HG03135 (cell line): Measurements from ENCODE around the gene HABP4.

Experiments used
- ATAC-seq: cut with Tn5 transposase; IDR thresholded peaks from one replicate; pipeline ENCODE4 v1.9.1; 2021; ENCODE audit warnings: mild to moderate bottlenecking, moderate library complexity; ENCODE audit not compliant: unreplicated experiment

The HABP4 gene, protein sequence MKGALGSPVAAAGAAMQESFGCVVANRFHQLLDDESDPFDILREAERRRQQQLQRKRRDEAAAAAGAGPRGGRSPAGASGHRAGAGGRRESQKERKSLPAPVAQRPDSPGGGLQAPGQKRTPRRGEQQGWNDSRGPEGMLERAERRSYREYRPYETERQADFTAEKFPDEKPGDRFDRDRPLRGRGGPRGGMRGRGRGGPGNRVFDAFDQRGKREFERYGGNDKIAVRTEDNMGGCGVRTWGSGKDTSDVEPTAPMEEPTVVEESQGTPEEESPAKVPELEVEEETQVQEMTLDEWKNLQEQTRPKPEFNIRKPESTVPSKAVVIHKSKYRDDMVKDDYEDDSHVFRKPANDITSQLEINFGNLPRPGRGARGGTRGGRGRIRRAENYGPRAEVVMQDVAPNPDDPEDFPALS

DNA sequence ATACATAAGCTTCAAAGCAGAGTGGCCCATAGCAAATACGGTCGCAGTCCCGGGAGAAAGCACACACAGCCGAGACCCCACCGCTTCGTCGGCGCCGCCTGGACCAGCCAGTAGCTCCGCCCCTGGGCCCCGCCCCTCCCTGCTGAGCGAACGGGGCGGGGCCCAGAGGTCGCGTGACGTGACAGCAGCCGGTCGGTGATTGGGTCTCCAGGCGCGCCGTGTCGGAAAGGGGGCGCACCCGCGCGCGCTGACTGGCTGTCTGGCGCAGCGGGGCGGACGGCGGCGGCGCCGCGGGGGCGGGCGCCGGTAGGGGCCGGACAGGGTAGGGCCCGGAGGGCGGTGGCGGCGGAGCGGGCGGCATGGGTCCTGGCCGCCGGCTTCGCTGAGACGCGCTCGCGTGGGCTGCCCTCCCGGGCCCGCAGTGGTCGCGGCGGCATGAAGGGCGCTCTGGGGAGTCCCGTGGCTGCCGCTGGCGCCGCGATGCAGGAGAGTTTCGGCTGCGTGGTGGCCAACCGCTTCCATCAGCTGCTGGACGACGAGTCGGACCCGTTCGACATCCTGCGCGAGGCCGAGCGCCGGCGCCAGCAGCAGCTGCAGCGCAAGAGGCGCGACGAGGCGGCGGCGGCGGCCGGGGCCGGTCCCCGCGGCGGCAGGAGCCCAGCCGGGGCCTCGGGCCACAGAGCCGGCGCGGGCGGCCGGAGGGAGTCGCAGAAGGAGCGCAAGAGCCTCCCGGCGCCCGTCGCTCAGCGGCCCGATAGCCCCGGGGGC, at the start of gene HABP4:
TSS of gene HABP4 (plus strand) at position 325 of the 768 bp plus-strand sequence. CDS start at position 436, 111 bp downstream.
- peak; percentile 95 for ATAC-seq

DNA sequence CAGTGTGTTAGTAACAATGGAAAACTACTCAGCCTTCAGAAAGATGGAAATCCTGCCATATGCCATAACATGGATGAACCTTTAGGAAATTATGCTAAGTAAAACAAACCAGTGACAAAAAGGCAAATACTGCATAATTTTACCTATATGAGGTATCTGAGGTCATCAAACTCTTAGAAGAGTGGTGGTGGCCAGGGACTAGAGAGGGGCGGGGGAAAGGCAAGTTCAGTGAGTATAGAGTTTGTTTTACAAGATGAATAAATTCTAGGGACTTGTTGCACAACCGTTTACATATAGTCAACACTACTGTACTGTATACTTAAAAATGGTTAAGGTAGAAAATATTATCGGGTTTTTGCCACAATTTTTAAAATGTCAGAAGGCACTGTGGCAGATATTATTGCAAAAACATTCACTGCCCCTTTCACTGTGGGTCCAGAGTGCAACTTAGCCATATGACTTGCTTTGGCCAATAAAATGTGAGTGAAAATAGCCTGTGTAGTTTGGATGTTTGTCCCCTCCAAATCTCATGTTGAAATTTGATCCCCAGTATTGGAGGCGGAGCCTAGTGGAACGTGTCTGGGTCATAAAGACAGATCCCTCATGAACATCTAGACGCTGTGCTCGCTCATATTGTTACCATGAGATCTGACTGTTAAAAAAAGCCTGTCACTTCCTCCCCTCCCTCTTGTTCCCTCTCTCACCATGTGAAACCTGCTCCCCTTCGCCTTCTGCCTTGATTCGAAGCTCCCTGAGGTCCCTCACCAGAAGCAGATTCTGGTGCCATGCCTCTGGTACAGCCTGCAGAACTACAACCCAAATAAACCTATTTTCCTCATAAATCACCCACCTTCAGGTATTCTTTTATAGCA, 41.3 kb upstream of the HABP4 start:
- no peak for ATAC-seq

DNA sequence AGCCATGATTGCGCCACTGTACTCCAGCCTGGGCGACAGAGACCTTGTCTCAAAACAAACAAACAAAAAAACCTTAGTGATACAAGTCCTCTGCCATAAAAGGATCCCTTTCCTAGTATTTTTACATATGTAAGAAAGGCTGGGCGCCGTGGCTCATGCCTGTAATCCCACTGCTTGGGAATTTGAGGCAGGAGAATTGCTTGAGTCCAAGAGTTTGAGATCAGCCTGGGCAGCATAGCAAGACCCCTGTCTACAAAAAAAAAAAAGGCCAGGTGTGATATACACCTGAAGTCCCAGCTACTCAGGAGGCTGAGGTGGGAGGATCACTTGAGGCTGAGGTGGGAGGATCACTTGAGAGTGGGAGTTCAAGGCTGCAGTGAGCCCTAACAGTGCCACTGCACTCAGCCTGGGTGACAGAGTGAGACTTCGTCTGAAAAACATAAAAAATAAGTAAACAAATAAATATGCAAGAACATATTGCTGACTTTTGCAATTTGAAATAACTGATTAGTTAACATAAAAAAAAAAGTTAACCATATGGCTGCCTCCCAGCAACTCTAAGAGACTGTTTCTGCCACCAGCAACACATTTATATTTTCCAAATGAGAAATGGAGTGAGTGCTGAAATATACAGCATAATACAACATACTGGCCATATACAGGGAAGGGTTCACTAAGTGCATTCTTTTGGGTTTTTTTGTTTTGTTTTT, 38.7 kb upstream of the HABP4 start:
- no peak for ATAC-seq

DNA sequence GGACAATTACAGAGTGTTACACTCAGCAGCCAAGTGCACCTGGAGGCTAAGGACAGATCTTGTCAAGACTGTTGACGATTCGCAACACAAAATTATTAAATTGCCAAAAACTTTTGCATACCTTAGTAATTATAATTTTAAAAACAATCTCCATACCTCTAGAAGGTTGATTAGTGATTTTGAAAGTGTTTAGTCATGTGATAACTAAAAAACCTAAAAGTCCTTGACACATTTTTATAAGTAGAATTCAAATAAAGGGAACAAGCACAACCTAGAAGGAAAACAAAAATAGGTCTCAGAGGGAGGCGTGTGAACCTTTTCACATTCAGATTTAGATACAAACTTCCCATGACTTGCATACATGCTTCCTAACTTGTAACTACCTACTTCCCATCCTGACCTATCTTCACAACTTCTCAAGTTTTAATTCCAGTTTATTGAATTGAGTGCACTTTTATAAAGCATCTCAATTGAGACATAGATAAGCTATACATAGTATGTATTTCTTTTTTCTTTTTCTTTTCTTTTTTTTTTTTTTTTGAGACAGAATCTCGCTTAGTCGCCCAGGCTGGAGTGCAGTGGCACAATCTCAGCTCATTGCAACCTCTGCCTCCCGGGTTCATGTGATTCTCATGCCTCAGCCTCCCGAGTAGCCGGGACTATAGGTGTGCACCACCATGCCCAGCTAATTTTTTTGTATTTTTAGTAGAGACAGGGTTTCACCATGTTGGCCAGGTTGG, 37.6 kb upstream of the HABP4 start:
- no peak for ATAC-seq

DNA sequence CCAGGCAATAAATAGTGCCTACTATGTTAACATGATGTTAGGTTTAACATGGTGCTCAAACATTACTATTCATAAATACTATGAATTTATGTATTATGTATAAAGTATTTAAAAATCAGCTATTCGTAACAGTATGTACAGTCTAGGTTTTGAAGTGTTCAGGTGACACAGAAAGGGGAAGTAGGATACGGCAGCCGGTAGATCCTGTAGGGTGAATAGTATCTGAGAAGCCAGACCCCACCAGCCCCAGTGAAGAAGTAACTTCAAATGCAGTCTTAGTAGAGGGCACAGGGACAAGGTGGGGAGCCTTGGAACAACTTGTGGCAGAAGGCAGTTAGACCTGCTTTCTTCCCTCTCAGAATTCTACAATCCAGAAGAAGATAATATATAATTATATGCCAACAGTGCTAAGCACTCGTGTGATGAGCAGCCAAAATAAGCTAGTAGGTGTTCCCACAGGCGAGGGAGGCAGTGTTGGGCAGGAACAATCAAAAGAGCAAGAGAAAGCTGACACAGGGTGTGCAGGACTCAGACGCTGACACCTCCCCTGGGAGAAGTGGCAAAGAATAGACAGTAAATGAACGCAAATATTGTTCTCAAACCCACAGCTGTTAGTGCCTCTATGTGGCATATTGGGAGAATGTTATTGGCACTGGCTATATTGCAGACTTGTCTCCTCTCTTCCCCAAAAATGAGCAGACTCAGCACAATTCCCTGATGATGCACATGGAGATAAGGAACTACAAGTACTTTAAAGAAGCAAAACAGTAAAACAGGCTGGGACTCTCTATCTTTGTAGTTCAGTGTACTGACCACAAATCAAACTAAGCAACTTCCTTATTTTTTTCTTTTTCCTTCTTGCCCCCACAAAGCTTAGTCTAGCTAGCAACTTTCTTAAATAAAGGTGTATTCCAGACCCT, 36.4 kb upstream of the HABP4 start:
- peak; percentile 30 for ATAC-seq

DNA sequence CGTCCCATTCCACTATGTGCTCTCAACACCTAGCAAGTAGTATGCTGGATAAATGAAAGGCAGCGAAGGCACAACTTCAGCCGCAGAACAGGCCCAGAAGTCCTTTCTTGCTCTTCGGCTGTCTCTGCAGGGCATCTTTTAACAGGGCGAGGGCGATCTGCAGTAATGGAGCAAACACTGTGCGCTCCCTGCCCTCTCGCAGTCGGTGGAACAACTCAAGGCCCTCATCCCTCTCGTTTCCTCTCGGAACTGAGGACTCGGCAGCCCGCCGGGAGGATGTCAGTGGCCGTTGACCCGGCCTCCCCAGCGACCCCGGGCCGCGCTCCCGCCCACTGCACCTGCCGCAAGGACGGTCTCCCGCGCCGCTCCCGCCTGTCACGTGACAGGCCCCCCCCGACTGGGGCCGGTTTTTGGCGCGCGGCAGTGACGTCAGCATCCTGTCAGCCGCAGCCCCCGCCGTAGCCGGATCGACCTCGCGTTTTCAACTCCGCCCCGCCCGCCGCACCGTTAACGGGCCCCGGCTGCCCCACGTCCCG, 32.9 kb upstream of the HABP4 start:
- peak; percentile 31 for ATAC-seq

DNA sequence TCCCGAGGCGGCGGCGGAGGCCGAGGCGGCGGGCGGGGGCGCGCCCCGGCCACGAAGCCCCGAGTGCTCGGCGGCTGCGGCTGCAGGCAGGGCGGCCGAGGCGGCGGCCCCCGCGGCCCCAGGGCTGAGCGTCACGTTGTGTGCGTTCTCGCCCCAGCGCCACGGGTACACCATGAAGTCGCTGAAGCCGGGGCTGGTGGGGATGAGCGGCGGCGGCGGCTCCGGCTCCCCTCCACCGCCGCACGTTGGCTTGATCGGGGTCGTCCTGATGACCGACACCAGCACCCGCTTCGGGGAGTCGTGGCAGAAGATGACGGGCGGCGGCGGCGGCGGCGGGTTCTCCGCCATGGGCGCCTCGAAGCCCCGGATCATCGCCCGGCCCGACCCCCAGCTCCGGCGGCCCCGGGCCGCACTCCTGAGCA, 32.3 kb upstream of the HABP4 start:
- peak; percentile 0 for ATAC-seq

DNA sequence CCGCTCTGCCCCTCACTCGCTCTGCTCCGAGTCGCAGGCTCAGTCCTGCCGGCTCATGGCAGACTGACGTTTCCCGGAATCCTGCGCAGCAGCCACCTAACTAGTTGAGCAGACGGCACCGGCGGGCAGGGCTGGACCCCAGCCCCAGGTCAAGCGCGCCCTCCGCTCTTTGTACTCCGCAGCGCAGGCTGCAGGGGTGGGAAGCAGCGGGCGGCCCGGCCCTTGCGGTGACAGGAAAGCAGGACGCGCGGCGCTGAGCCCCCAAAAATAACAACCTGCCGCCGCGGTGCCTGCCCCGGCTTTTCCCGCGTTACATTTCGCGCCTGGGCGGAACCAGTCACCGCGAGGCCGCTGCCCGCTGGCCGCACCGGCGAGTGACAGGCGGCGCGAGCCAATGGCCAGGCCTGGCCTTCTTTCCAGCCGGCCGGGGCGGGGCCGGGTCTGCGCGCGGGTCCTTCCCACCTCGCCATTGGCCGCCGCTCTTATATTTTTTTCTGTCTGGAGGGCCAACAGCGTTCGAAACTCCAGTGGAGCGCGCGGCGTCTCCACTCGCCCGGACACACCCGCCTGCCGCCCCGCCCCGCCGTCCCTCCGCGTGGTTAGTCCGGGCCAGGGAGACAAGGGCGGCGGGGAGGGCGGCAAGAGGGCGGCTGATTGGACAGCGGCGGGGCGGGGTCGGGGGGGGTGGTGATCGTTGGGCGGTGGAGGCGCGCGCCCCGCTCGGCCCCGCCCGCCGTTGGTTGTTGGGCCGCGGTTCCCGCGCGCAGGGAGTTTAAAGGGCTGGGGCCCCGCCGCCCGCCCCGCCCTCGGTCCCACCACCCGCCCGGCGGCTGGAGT, 31.7 kb upstream of the HABP4 start, which contains the start of gene ZNF367:
TSS of gene ZNF367 (minus strand) at position 288 of the 837 bp plus-strand sequence. CDS start 338 bp downstream, outside the sequence.
- ATAC-seq = peak; percentile 58

DNA sequence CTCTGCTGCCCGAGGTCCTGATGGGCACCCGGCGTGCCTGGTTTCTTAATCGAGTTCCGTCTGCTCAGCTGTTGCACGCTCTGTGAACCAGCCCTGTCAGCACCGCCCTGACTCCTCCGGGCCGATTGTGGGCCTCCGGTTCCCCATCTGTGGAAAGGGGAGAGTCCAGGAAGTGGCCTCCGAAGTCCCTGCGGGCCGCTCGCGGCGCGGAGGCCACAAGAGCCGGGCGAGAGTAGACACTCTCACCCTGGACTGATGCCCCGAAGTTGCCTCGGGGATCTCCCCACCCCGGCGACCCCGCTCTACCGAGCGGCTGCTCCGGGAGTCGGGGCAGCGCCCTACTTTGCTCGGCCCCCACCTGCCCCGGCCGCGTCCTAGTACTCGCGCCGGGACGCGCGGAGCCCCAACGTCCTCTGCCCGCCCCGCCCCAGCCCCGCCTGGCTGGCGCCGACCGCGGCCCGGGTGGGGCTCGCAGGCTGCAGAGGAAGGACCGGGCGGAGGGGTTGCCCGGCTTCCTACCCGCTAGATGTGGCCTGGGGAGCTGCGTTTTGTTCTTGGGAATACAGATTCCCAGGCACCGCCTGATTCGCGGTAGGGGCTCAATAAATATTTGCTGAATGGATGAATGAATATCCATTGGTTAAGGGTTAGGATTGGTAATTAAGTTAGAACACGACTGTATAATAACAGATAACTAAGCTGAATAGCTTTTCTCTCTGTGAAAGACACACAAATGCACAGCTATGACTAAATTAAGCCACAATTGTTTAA, 30.9 kb upstream of the HABP4 start:
- peak; percentile 35 for ATAC-seq

DNA sequence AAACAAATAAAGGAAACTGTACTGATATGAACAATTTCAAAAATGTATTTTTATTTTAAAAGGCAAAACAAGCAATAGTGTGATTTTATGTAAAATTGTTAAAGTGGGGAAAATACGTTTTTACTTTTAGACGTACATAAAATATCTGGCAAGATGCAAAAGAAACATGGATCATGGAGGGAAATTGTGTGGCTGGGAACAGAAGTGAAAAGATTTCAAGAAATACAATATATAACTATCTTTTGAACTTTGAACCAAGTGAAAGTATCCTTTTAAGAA, 30.3 kb upstream of the HABP4 start:
- ATAC-seq = no peak

DNA sequence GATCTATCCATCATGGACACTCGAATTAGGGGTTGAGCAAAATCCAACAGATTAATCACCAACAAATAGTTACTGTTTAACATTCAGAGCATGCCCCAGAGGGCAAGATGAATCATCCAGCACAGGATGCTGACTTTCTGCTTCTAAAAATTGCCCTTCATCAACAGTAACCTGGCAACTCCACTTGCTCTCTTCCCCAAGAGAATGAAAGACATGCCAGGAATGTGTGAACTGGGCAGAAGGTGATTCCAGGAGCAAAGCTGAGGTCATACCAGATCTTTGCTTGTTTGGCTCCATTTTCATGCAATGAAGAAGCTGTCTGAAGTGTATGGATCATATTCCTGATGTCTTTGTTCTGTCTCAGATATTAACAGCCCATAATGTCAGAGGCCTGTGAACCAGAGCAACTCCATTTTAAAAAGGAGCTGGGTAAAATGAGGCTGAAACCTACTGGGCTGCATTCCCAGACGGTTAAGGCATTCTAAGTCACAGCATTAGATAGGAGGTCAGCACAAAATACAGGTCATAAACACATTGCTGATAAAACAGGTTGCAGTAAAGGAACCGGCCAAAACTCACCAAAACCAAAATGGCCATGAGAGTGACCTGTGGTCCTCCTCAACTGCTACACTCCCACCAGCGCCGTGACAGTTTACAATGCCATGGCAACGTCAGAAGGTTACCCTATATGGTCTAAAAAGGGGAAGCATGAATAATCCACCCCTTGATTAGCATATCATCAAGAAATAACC, 29.3 kb upstream of the HABP4 start:
- ATAC-seq = no peak

DNA sequence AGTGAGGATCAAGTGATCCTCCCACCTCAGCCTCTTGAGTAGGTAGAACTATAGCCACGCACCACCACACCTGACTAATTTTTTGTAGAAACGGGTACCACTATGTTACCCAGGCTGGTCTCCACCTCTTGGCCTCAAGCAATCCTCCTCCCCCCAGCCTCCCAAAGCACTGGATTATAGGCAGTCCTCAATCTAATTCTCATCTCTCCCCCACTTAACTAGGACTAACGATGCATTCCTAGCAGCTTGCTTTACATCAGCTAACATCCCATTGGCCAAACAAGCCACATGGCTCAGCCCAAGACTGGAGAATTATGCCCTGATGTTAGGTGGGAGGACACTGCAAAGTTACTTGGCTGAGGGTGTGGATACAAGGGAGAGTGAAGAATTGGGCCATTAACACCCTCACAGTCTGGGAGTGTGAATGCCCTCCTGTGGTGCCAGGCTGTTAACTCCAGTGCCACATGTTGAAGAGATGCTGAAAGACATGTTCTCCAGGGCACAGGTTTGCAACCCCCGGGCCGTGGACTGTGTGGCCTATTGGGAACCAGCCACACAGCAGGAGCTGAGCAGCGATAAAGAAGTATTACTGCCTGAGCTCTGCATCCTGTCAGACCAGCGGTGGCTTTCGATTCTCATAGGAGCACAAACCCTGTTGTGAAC, 26.5 kb upstream of the HABP4 start:
- ATAC-seq = no peak

DNA sequence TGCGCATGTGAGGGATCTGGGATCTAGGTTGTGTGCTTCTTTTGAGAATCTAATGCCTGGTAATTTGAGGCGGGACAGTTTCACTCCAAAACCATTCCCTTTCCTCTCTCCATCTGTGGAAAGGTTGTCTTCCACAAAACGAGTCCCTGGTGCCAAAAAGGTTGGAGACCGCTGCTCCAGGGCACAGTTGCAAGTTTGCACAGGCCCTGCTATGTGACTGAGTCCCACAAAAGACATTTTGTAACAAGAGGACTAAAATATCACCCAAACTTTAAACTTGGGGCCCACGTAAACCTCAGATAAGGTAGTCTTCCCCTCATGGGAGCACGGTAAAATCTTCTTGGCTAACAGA, 26.0 kb upstream of the HABP4 start:
- no peak for ATAC-seq

DNA sequence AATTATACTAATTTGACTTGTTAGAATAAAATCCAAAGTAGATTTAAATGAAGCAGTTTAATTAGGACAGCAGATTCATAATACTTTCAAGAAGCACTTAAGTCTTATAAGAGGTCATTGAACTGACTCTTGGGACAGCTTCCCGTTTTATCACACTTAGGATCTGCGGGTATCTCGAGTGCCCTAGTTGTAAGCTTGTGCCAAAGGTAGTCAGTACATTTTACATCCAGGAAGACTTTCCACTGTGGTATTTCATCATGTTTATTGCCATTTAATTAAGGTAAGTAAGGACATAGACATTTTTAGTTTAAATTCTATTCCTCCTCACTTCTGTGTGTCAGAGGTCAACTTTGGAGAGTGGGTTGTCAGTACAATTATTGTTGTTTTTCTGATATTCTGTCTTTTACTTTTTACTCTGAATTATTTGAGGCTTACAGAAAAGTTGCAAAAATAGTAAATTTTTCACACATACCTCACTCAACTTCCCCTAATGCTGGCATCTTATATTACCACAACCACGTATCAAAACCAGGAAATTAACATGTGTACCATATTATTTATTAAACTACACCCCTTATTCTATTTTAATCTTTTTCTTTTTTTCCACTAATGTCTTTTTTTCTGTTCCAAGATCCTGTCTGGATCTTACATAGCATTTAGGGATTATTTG, 24.3 kb upstream of the HABP4 start:
- ATAC-seq = no peak

DNA sequence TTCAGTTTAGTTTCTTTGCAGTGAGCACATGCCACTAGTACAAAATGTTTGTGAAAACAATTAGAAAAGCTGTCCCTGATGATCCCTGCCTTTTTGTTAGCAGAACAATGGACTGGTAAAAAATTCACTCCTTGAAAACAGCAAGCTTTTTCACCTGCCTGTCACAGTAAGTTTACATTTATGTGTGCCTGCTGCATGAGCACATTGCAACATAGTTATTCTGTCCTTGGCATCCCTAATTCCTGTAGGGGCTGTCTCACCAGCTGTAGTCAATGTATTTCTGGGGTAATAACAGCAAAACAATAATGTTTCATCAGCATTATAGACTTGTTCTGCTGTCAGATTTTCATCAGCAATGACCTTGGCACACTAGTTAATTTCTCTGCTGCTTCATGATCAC, 20.2 kb upstream of the HABP4 start:
- ATAC-seq = no peak
